ENCODE measurements around the gene ALLC.

ALLC gene

DNA sequence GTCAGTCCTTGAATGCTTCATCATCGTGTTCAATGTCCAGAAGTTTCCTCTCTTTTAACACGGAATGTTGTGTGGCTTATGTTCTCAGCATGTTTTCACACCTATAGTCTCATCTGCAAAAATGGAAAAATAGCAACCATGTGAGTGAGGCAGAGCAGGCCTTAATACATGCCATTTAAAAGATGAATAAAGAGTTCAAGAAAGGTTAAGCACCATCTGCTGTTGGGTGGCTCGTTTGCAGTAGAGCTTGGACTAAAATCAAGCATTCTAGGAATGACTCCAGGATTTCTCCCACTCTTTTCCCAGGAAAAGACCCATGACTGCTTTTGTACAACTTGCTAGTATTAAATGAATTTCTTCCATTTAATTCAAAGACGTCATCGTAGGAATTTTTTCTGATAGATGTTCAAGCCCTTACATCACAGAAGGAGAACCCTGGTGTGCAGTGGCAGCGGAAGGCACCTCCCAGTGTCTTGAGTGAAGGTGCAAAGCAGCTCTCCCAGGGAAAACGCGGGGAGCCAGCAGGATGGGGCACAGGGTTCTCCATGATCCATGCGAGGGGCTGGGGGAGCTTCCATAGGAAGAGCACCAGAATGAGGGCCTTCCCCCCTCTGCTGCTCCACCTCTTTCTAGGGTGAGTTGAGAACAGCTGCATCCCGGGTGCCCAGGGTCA is 55.0 kb downstream of the ALLC start:
- DNase-seq (ENCODE audit: low spot score), result no peak
- FAIRE-seq, result no peak

DNA sequence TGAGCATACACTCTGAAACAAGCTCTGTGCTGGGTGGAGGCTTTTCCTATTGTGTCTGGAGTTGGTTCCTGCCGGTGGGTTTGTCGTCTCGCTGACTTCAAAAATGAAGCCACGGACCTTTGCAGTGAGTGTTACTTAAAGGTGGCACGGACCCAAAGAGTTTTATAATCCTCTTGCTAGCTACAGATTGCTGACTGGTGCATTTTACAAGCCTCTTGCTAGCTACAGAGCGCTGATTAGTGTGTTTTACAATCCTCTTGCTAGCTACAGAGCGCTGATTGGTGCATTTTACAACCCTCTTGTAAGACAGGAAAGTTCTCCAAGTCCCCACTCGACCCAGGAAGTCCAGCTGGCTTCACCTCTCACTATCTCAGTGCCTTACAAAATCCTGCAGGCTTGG is 60.7 kb downstream of the ALLC start:
- DNase-seq (ENCODE audit: low spot score) (no peak), FAIRE-seq (no peak)

DNA sequence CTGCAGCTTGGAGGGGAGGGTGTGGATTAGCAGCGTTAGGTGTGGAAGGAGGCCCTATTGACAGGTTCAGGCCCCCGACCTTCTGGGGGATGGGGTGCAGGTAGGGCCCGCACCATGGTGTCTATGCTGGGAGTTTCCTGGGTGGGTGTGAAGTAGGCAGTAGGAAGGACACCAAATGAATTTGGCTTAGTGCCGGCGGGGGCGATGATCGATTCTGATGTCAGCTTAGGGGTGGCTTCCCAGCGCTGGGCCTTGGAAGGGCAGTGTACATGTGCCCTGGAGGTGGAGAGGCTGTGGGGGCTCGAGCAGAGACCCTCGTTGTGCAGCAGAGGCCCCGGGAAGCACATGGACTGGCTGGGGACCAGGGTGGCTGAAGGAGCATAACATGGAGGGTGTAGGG is 67.0 kb downstream of the ALLC start:
- DNase-seq (ENCODE audit: low spot score) (no peak), FAIRE-seq (no peak)

DNA sequence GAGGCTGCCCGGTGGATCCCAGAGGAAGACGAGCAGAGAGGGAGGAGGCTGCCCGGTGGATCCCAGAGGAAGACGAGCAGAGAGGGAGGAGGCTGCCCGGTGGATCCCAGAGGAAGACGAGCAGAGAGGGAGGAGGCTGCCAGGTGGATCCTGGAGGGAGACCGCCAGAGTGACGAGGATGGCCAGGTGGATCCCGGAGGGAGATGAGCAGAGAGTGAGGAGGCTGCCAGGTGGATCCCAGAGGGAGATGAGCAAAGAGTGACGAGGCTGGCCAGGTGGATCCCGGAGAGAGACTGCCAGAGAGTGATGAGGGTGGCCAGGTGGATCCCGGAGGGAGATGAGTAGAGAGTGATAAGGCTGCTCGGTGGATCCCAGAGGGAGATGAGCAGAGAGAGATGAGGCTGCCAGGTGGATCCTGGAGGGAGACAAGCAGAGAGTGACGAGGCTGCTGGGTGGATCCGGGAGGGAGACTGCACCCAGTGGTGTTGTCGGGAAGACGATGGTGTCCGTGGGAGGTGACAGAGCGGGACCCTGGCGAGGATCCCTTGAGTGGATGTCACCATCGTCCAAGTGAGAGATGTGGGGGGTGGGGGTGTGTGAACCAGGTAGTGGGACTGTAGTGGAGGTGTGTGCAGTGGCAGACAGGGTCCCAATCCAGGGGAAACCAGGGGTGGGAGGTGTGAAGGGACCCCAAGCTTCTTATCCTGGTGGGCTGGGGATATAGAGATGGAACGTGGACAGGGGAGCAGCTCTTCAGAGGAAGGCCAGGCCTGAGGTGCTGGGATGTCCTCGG is 67.7 kb downstream of the ALLC start:
- no peak for FAIRE-seq
- no peak for DNase-seq (ENCODE audit: low spot score)

DNA sequence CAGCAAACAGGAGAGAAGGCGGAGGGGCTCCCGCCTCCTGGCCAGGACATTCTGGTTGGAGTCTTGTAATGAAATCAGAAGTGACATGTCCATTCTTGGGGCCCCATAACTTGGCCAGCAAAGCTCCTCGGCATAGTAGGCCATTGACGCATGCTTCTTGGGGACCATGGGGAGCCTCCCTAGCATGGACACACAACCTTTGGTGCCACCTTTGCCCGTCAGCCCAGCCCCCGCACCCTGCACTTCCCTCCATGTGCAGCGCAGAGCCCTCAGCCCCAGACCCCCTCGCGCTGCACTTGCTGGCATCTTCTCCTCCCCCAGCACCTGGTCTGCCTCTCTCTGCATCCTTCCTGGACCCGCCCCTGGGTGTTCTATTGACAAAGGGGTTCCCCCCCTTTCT is 68.5 kb downstream of the ALLC start:
- FAIRE-seq (no peak), DNase-seq (ENCODE audit: low spot score) (no peak)

DNA sequence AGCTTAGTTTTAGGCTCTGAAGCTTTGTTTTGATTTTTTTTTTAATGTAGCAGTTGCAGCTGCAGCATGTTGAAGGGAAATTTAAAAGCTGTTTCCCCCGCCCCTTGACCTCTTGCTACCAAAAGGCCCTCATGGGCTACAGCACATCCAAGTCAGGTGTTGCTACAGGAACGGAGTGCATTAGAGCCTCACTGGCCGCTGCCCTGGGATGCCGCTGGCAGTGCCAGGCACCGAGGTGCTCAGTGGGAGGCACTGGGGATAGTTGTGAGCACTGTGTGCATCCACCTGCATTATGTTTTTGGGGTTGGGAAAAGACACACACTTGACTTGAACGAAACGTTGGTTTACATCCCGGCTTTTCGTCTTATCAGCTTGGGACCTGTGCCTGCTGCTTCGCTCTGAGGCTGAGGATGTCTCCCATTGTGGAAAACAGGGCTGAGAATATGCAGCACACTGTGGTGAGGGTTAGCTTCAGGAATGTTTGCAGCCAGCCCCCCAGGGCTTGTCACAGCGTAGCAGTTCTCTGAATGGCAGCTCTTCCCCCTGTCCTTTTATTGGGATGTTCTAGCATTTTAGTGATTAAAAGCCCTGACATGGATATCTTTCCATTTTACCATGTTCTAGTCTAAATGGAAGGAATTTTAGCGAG is 69.5 kb downstream of the ALLC start:
- DNase-seq (ENCODE audit: low spot score), result no peak
- FAIRE-seq, result no peak

DNA sequence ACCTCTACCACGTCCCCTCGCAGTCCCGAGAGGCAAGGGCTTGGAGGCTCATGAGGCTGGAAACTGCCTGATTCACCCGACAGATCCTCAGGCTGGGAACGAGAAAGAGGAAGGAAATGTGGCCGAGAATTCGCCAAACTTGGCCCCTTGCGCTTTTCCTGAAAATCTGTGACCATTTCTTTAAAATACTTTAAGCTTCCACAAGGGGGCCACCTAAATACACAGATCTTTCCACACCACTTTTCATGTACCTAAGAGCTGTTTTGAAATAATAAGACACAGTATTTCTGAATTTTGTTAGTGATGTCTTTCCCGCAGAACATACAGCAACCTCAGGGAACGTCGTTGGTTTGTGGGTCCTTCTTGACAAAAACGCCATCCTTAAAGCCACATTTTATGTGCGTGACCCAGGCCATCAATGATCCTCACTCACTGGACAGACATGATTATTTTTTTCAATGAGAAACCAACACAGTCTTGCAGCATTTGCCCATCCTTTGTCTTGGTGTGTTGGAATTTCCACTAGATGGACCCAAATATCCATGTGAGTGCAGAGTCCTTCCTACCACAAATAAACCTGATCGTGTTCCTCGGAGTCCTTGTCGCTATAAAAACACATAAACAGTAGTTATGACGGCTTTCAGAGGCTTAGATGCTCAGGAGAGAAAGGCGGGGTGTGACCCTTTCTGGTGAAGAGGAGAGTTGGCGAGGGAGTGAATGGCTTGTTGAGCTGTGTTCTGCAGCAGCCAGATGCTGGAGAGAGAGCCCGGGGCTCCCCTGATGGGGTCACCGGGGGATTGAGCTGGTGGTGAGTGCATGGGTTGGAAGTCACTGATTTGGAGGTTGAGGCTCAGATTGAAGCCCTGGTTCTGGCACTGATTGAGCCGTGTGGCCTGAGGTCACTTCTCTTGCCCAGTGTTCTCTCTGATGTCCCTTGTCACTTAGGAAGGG is 70.4 kb downstream of the ALLC start:
- FAIRE-seq, result no peak
- DNase-seq (ENCODE audit: low spot score), result peak; percentile 14

DNA sequence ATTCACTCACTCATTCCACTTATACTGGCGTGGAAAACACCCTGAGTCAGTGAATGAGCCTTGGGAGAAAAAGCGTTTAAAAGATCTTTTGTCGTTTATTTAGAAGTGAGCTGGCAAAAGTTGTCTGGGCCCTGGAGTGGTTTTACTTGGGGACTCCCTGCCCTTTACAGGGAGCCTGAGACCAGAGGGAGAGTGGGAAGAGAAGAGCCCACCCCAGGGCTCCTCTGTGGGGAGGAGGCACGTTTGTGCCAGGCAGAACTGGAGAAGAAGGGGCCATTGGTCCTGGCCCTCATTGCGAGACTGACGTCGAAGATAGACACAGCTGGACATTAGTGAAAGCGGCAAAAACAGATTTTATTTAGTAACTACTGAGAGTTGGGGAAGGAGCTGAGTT is 71.1 kb downstream of the ALLC start:
- FAIRE-seq, result no peak
- no peak for DNase-seq (ENCODE audit: low spot score)

DNA sequence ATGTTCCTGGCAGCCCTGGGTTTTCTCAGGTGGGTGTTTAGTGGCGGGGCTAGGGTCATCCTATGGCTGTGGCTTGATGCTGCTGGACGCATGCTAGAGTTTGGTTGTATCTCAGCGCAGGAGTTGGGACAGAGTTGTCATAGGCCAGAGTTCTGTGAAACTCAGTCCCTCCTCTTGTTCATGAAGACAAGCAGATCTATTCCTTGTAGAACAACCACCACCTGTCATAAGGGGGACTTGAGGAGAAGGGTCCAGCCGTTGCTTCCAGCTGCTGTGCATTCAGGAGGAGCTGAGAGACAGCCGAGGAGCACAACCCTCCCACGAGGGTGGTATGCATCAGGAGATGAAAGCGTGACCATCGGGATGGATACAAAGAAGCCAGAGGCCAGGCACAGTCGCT is 71.8 kb downstream of the ALLC start:
- FAIRE-seq, result no peak
- DNase-seq (ENCODE audit: low spot score), result no peak

DNA sequence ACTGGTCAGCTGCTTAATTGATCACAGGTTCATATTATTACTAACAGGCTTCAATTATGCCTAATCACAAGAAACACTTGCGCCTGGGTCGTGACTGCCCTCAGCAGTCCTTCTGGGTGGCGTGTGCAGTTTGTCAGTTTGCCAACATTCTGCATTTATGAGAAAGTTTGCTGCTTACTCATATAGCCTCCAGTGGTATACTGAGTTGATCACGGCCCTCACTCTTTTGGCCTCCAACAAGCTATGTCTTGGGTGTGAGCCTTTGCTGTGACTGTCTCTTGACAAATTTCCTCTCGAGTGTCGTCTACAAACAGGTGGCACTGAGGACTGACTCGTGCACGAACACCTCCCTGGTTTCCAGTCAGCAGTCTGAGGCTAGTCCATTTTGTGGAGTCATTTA is 72.6 kb downstream of the ALLC start:
- DNase-seq (ENCODE audit: low spot score), result no peak
- FAIRE-seq, result no peak

DNA sequence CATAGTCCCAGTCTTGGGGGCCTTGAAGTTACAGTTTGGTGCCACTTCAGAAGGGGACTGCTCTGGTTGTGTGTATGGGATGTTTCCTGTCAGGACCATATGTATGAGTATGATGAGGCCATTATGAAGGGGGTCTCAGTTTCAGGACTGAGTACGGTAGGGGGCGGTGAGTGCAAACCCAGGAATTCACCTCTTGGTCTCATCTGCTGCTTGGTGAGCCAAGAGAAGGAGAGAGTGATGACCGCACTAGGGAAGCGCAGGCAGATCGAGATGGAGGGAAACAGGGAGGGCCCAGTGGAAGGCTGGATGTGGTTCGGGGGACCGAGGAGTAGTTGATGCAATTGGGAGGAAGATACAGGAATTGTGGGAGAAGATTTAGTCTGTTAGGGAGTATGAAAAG is 73.8 kb downstream of the ALLC start:
- DNase-seq (ENCODE audit: low spot score) (no peak), FAIRE-seq (no peak)

DNA sequence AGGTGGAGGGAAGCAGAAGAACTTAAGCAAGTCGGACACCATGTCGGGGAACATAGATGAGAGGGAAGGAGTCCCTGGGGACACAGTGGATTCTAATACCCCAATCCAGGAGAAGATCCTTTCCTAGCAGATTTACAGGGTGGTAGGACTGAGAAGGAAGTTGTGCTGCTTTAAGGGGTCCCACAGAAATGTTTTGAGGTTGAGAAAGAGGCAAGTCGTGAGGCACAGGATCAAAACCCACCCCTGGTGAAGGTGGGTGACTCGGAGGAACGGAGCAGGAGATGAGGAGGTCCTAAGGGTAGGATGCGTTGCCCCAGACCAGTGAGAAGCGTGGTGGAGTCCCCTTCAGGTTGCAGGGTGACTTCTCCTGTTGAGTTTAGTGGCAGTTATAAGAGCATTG is 78.1 kb downstream of the ALLC start:
- DNase-seq (ENCODE audit: low spot score), result no peak
- FAIRE-seq, result no peak

DNA sequence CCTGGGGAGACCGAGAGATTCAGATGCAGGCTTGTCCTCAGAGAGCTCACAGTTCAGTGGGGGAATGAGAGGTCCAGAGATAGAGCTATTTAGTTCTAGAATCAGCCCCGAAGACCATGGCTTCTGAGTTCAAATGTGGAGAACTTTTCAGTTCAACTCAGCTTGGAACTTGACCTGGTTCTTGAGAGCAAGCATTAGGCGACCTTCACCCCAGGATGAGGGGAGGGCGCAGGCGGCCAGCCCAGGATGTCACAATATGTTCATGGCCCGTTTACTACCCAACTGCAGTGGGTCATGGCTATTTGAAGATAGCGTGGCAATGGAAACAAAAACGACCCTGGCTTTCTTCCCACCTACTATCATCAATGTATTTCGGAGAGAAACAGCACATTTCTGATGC is 79.1 kb downstream of the ALLC start:
- FAIRE-seq (no peak), DNase-seq (ENCODE audit: low spot score) (no peak)

DNA sequence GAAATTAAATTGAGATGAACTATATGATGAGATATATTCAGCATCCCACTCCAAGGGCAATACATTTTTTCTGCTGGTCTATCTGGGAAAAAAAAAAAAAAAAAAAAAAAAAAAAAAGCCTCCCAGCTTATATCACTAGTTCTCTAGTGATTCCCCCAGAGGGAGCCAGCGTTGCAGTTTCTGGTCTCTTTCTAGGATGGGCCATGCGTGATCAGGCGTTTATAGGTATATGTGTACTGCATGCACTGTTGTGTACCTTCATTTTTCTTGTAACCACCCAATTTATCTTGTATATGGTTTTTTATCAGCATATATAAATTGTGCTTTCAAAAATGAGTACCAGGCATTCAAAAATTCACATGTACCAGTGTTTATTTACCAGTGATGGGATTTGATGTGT is 80.5 kb downstream of the ALLC start:
- no peak for DNase-seq (ENCODE audit: low spot score)
- FAIRE-seq, result no peak

DNA sequence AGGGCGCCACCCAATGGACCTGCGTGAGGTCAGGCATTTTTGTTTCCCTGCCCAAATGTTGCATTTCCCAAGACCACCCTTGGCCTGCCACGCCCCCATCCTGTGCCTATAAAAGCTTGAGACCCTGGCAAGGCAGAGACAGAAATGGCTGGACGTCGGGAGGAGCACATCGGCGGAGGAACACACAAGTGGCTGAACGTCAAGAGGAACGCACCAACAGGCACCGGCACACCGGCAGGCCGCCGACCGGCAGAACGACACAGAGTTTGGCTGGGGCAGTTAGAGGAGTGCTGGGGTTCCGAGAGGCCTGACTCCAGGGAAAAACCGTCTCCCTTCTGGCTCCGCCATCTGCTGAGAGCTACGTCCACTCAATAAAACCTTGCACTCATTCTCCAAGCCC is 81.3 kb downstream of the ALLC start:
- FAIRE-seq (no peak), DNase-seq (ENCODE audit: low spot score) (no peak)

DNA sequence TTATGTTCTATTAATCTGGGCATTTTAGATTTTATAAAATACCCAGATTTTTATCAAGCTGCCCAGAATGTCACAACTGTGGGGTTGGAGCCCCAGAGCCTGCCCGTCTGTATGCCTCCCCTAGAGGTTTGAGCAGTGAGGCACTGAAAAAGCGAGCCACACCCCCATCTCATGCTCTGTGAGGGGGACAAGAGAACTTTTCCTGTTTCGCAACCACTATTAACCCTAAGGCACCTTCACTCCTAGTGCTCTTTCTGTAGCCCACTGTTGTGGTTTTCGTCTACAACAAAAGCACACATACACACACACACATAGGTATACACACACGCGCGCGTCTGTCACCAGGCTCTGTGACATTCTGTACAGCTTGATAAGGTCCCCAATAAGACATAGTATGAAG is 83.4 kb downstream of the ALLC start:
- no peak for FAIRE-seq
- DNase-seq (ENCODE audit: low spot score), result no peak

DNA sequence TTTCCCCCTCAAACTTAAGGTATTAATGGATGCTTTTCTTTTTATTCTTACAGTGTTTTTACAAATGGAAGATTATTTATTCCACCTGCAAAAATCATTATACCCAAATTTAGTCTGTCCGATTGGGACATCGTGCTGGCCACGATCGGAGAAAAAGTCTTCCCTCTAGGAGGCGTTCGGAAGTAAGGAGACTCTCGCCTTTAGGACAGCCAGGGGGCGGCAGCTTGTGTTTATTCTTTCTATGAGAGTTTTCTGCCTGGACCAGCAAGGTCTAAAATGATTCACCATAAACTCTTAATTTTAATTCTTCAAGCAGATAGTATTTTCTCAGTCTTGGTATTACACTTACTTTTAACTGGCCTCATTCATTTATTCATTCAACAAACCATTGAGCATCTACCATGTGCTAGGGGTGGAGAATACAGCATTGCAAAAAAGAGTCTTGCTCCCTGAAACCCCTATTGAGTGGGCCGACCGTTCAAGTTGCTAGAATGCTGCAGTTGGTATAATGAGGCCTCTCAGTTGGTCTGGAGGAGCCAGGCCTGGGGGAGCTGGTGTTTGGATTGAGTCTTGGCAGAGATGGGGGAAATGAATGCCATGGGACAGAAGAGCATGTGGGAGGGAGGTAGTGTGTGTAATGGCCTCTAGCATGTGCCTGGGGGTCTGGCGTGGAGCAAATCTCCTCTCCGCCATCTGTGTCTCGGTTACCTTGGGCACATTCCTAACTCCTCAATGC is 84.0 kb downstream of the ALLC start:
- DNase-seq (ENCODE audit: low spot score) (no peak), FAIRE-seq (no peak)

DNA sequence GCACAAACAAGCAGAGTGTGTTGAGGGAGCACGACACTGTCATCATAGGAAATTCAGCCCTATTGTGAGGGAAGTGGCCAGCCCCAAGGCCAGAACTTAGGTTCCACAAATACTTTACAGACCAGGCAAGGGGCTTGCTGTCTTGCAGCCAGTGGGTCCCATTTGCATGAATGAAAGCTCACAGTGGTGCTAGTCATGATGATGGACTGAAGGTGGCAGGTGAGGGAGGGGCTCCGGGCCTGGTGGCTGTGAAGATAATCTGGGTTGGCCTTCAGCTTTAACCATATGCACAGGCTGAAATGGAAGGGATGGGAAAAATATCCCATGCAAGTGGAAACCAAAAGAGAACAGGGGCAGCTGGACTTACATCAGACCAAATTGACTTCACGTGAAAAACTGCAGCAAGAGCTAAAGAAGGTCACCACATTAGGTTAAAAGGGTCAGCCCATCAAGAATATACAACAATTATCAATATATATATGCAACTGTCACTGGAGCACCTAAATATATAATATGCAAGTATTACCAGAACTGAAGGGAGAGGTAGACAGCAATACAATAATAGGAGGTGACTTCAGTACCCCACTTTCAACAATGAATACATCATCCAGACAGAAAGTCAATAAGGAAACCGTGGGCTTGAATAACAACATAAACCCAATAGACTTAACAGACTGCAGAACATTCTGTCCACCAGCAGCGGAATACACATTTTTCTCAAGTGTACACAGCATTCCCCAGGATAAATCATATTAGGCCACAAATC is 84.9 kb downstream of the ALLC start:
- no peak for FAIRE-seq
- DNase-seq (ENCODE audit: low spot score), result no peak

DNA sequence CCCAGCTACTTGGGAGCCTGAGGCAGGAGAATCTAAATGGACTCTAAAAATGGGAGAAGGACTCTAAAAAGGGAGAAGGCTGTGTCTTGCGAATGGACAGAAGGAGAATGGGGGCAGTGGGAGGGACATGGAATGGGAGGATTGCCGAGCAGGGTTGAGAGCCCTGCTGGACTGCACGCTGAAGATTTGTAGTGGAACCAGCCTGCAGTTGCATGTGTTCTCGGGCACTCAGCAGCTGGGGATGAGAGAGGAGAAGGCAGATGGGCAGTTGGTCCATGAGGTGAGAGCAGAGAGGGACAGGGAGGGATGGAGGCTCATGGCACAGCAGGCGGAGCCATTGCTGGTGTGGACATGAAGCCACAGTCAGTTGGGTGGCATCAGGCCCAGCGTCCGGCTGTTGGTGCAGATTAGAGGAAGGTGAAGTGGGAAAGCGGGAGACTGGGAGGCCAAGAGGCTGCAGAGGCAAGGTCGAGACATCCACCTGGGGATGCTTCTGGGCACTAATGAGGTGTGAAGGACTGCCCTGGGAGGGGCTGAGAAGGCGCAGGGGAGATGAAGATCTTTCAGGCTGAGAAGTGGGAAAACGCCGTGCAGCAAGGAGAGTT is 86.1 kb downstream of the ALLC start:
- no peak for DNase-seq (ENCODE audit: low spot score)
- no peak for FAIRE-seq

DNA sequence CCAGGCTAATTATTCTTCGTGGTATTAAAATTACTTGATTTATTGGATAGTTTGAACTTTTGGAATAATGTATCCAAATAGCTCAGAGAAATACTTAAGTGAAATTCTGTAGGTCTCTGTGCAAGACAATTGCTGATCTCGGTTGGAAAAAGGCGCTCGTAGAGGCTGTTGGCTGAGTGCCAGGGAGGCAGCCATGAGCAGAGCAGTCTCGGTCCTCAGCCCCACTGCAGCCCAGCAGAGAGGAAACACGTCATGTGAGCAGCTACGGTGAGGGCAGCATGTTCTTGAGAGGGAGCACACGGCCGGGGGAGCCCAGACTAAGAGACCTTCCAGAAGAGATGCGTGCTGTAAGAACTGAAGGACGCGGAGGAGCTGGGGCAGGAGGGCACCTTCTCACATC is 87.9 kb downstream of the ALLC start:
- DNase-seq (ENCODE audit: low spot score), result no peak
- FAIRE-seq, result no peak
